ENCODE results near the gene LRBA.
"Not testable (repeated sequence)": the region's sequence is repeated elsewhere in the genome, so short reads cannot be mapped to it uniquely, and the experiment has no call there.

Gene LRBA

GRCh38 chr4:151022586-151022985 lies 7.5 kb upstream of the LRBA start:
- DNase-seq (ENCODE audit: low read depth in 2 of 3, low spot score in 1 of 3), result no peak

GRCh38 chr4:151021637-151022334 lies 6.7 kb upstream of the LRBA start:
- DNase-seq (ENCODE audit: low read depth in 2 of 3, low spot score in 1 of 3), result no peak

GRCh38 chr4:151015459-151016347 lies 619 bp upstream of the LRBA start:
- peak; percentile 61 to 73 (median 62) for DNase-seq (ENCODE audit: low read depth in 2 of 3, low spot score in 1 of 3)

- no peak for DNase-seq (ENCODE audit: low read depth in 2 of 3, low spot score in 1 of 3)
These were observed 1.1 kb downstream of the LRBA start for GRCh38 chr4:151013944-151014343.

GRCh38 chr4:151013491-151013890 lies 1.6 kb downstream of the LRBA start:
- DNase-seq (ENCODE audit: low read depth in 2 of 3, low spot score in 1 of 3), result no peak

GRCh38 chr4:151012820-151013219 lies 2.3 kb downstream of the LRBA start:
- peak in 1 of 3 donors; percentile 8 for DNase-seq (ENCODE audit: low read depth in 2 of 3, low spot score in 1 of 3)

GRCh38 chr4:151012376-151012775 lies 2.7 kb downstream of the LRBA start:
- no peak for DNase-seq (ENCODE audit: low read depth in 2 of 3, low spot score in 1 of 3)

GRCh38 chr4:151004222-151004621 lies 10.9 kb downstream of the LRBA start:
- DNase-seq (ENCODE audit: low read depth in 2 of 3, low spot score in 1 of 3), result no peak

- no peak for DNase-seq (ENCODE audit: low read depth in 2 of 3, low spot score in 1 of 3)
These were observed 14.2 kb downstream of the LRBA start for GRCh38 chr4:151000747-151001429.

- DNase-seq (ENCODE audit: low read depth in 2 of 3, low spot score in 1 of 3), result no peak
These were observed 16.0 kb downstream of the LRBA start for GRCh38 chr4:150999086-150999485.

GRCh38 chr4:150997141-150997540 lies 17.9 kb downstream of the LRBA start:
- no peak for DNase-seq (ENCODE audit: low read depth in 2 of 3, low spot score in 1 of 3)

GRCh38 chr4:150994721-150995120 lies 20.4 kb downstream of the LRBA start:
- no peak for DNase-seq (ENCODE audit: low read depth in 2 of 3, low spot score in 1 of 3)

GRCh38 chr4:150993577-150993976 lies 21.5 kb downstream of the LRBA start:
- not testable (repeated sequence) for DNase-seq (ENCODE audit: low read depth in 2 of 3, low spot score in 1 of 3)

- no peak for DNase-seq (ENCODE audit: low read depth in 2 of 3, low spot score in 1 of 3)
These were observed 24.1 kb downstream of the LRBA start for GRCh38 chr4:150990993-150991392.

GRCh38 chr4:150990250-150990649 lies 24.8 kb downstream of the LRBA start:
- no peak for DNase-seq (ENCODE audit: low read depth in 2 of 3, low spot score in 1 of 3)

GRCh38 chr4:150988238-150988637 lies 26.8 kb downstream of the LRBA start:
- DNase-seq (ENCODE audit: low read depth in 2 of 3, low spot score in 1 of 3), result no peak

- no peak for DNase-seq (ENCODE audit: low read depth in 2 of 3, low spot score in 1 of 3)
These were observed 27.9 kb downstream of the LRBA start for GRCh38 chr4:150987204-150987603.

GRCh38 chr4:150986085-150986484 lies 29.0 kb downstream of the LRBA start:
- peak; percentile 15 to 33 (median 28) for DNase-seq (ENCODE audit: low read depth in 2 of 3, low spot score in 1 of 3)

- DNase-seq (ENCODE audit: low read depth in 2 of 3, low spot score in 1 of 3), result no peak
These were observed 31.2 kb downstream of the LRBA start for GRCh38 chr4:150983851-150984250.

- no peak for DNase-seq (ENCODE audit: low read depth in 2 of 3, low spot score in 1 of 3)
These were observed 32.4 kb downstream of the LRBA start for GRCh38 chr4:150982557-150983233.
